Brain microvascular endothelial cell (primary cell): ENCODE data around the gene AP3S2.
A peak's percentile ranks its signal among the peaks of the same experiment; 100 is the strongest.

ENCODE experiments used
- DNase-seq: peaks from one replicate; pipeline ENCODE4 v3.0.0-alpha.2; 2020
- H3K27ac ChIP-seq: fragments of 250-450 bp; sonication (Bioruptor Pico); 2 replicates; pipeline ENCODE4 v1.5.1; 2020; ENCODE audit warnings: mild to moderate bottlenecking, moderate library complexity
- H3K27me3 ChIP-seq: fragments of 250-450 bp; sonication (Bioruptor Pico); replicated peaks from 2 replicates; pipeline ENCODE4 v1.5.1; 2020; ENCODE audit warnings: mild to moderate bottlenecking
- H3K36me3 ChIP-seq: fragments of 250-450 bp; sonication (Bioruptor Pico); replicated peaks from 2 replicates; pipeline ENCODE4 v1.5.1; 2020; ENCODE audit warnings: mild to moderate bottlenecking
- H3K4me3 ChIP-seq: 2 replicates; pipeline ENCODE4 v1.5.1; 2011; ENCODE audit warnings: low read depth, mild to moderate bottlenecking, control low read depth, low read length, moderate library complexity
- CTCF ChIP-seq: IDR thresholded peaks from 2 replicates; pipeline ENCODE4 v1.5.1; 2011; ENCODE audit warnings: low read depth, mild to moderate bottlenecking, moderate library complexity, low read length, control low read depth, inconsistent platforms; ENCODE audit errors: missing control alignments
- in situ Hi-C: cut with HindIII; loops from 2 replicates; pipeline ENCODE4 v1.10.0; 2017; ENCODE audit warnings: low sequenced_read_pairs, low pct_ligation_motif_present

The AP3S2 gene

GRCh38 chr15:89877083-89877425 lies 16.7 kb downstream of the AP3S2 start:
- Histone ChIP-seq H3K27me3 (no peaks in the 10 kb centered on the region), H3K36me3 (peaks cover 14% of the 10 kb centered on the region), H3K27ac (no peak overlapping the region), H3K4me3 (no peak overlapping the region)
- no peak for DNase-seq
- no peak for TF ChIP-seq CTCF
- in situ Hi-C loops: loop anchor here (5.0 kb wide), 1 partner anchor 115 kb away; no protein-coding TSS in a partner anchor

GRCh38 chr15:89876396-89877082 lies 17.3 kb downstream of the AP3S2 start:
- in situ Hi-C loops: loop anchor here (5.0 kb wide), 1 partner anchor 114 kb away; no protein-coding TSS in a partner anchor
- H3K27ac ChIP-seq: no peak overlapping the region

GRCh38 chr15:89875741-89876140 lies 18.1 kb downstream of the AP3S2 start:
- peaks cover 14% of the 10 kb centered on the region for H3K36me3 ChIP-seq
- in situ Hi-C loops: loop anchor here (5.0 kb wide), 1 partner anchor 113 kb away; no protein-coding TSS in a partner anchor
- no peak overlapping the region for H3K27ac ChIP-seq
- no peak for TF ChIP-seq CTCF
- no peaks in the 10 kb centered on the region for H3K27me3 ChIP-seq
- H3K4me3 ChIP-seq: no peak overlapping the region
- no peak for DNase-seq

More at GRCh38 chr15:89876396-89877082, 17.3 kb downstream of the AP3S2 start:
- no peak for DNase-seq
- Histone ChIP-seq H3K4me3 (no peak overlapping the region), H3K27me3 (no peaks in the 10 kb centered on the region), H3K36me3 (peaks cover 14% of the 10 kb centered on the region)
- no peak for TF ChIP-seq CTCF

GRCh38 chr15:89874926-89875564 lies 18.7 kb downstream of the AP3S2 start:
- H3K27me3 ChIP-seq: no peaks in the 10 kb centered on the region
- H3K36me3 ChIP-seq: peaks cover 20% of the 10 kb centered on the region
- DNase-seq: peak; percentile 59
- no peak overlapping the region for H3K4me3 ChIP-seq
- peak; percentile 99 for TF ChIP-seq CTCF
- in situ Hi-C loops: loop anchor here (5.0 kb wide), 1 partner anchor 113 kb away; no protein-coding TSS in a partner anchor
- no peak overlapping the region for H3K27ac ChIP-seq

- Histone ChIP-seq H3K27ac (no peak overlapping the region), H3K4me3 (no peak overlapping the region), H3K36me3 (peaks cover 13% of the 10 kb centered on the region), H3K27me3 (no peaks in the 10 kb centered on the region)
- no peak for DNase-seq
- no peak for TF ChIP-seq CTCF
- in situ Hi-C loops: no loop called here
These were observed 23.0 kb downstream of the AP3S2 start for GRCh38 chr15:89870688-89871288.
